PC-3 (cell line): Measurements from ENCODE around the gene KDM2B. TPM values are rescaled to one million over a fixed set of nuclear protein-coding genes. Genes with fewer than 3 reads are reported as not detected.

Experiments
- ATAC-seq: fragments of 200-7000 bp; cut with Tn5 transposase; 2 replicates; pipeline ENCODE4 v1.9.1; 2020; ENCODE audit warnings: mild to moderate bottlenecking, moderate library complexity
- BruUV-seq: library from RNA; stranded (reverse); fragments of 400-500 nt; replicated peaks from 2 replicates; lab custom pipeline; 2021; lab: Mats Ljungman, UMichigan
- CTCF ChIA-PET: fragments of 300-600 bp; sonication (Branson Sonifier 250); formaldehyde crosslinking; loops from one replicate; lab custom pipeline; 2022; ENCODE audit warnings: antibody characterized with exemption; lab: Charles Lee
- POLR2A ChIA-PET: fragments of 300-600 bp; sonication (Branson Sonifier 250); formaldehyde crosslinking; loops from one replicate; lab custom pipeline; 2022; ENCODE audit warnings: antibody characterized with exemption; ENCODE audit not compliant: unreplicated experiment; lab: Charles Lee
- DNase-seq: peaks from one replicate; pipeline ENCODE4 v3.0.0-alpha.2; 2015
- H2AFZ ChIP-seq: fragments of 300-600 bp; sonication (generic); 2 replicates; pipeline ENCODE4 v1.6.0; 2016; ENCODE audit warnings: antibody characterized with exemption, low read length
- H3F3A ChIP-seq: fragments of 300-600 bp; sonication (generic); one replicate; pipeline ENCODE4 v1.6.0; 2017; ENCODE audit warnings: antibody characterized with exemption, low read length, control low read depth, mild to moderate bottlenecking; ENCODE audit not compliant: unreplicated experiment
- H3K27ac ChIP-seq: fragments of 300-600 bp; sonication (generic); 2 replicates; pipeline ENCODE4 v1.5.1; 2016; ENCODE audit warnings: mild to moderate bottlenecking, low read length
- H3K27me3 ChIP-seq: fragments of 300-600 bp; sonication (generic); 2 replicates; pipeline ENCODE4 v1.6.1; 2016; ENCODE audit warnings: low read length, mixed read lengths
- H3K36me3 ChIP-seq: fragments of 300-600 bp; sonication (generic); 2 replicates; pipeline ENCODE4 v1.6.1; 2016; ENCODE audit warnings: low read depth, mixed run types, low read length, mixed read lengths
- H3K4me1 ChIP-seq: fragments of 300-600 bp; sonication (generic); 2 replicates; pipeline ENCODE4 v1.5.1; 2016; ENCODE audit warnings: low read length; ENCODE audit not compliant: insufficient read depth
- H3K4me2 ChIP-seq: fragments of 300-600 bp; sonication (generic); 2 replicates; pipeline ENCODE4 v1.6.0; 2016; ENCODE audit warnings: low read length
- H3K4me3 ChIP-seq: fragments of 300-600 bp; sonication (generic); 2 replicates; pipeline ENCODE4 v1.5.1; 2016; ENCODE audit warnings: mild to moderate bottlenecking, low read length, mixed read lengths
- H3K79me2 ChIP-seq: fragments of 300-600 bp; sonication (generic); 2 replicates; pipeline ENCODE4 v1.6.1; 2017; ENCODE audit warnings: low read length, mixed read lengths
- H3K9ac ChIP-seq: fragments of 300-600 bp; sonication (generic); 2 replicates; pipeline ENCODE4 v1.6.0; 2016; ENCODE audit warnings: mild to moderate bottlenecking, low read length
- H3K9me2 ChIP-seq: fragments of 300-600 bp; sonication (generic); replicated peaks from 2 replicates; pipeline ENCODE4 v1.6.1; 2016; ENCODE audit warnings: mixed run types, low read length, mixed read lengths
- H3K9me3 ChIP-seq: fragments of 300-600 bp; sonication (generic); 2 replicates; pipeline ENCODE4 v1.6.1; 2016; ENCODE audit warnings: low read length, mixed read lengths
- H4K20me1 ChIP-seq: fragments of 300-600 bp; sonication (generic); 2 replicates; pipeline ENCODE4 v1.6.1; 2016; ENCODE audit warnings: low read length, mixed read lengths
- CTCF ChIP-seq: fragments of 300-600 bp; sonication (generic); conservative IDR thresholded peaks from 2 replicates; pipeline ENCODE4 v1.5.1; 2017; ENCODE audit warnings: antibody characterized with exemption, low read depth, mild to moderate bottlenecking, low read length
- EZH2 ChIP-seq: fragments of 300-600 bp; sonication (generic); IDR thresholded peaks from one replicate; pipeline ENCODE4 v1.6.1; 2017; ENCODE audit warnings: antibody characterized with exemption, mild to moderate bottlenecking, low read length; ENCODE audit not compliant: unreplicated experiment
- EZH2phosphoT487 ChIP-seq: fragments of 300-600 bp; sonication (generic); IDR thresholded peaks from 2 replicates; pipeline ENCODE4 v1.6.1; 2018; ENCODE audit warnings: mild to moderate bottlenecking, antibody characterized with exemption, low read length, borderline replicate concordance
- intact Hi-C: fragments of 100-400 bp; cut with micrococcal nuclease; formaldehyde crosslinking; loops from 2 replicates; pipeline ENCODE4 v1.9.0; 2023
- total RNA-seq: library from RNA; depleted of rRNA; stranded (reverse); fragments of >200 nt; gene quantifications from 2 replicates; pipeline ENCODE4 v1.2.3, GENCODE V29; 2014

The KDM2B gene
- total RNA-seq, 1 experiment from 2014 or later = 52.5 TPM

GRCh38 chr12:121579190-121579791 is 1.5 kb downstream of the KDM2B start:
- Histone ChIP-seq H3K9me2 (no peaks in the 10 kb centered on the region), H3K79me2 (peaks cover 39% of the 10 kb centered on the region), H3K9ac (peak overlapping the region; percentile 83), H3F3A (peaks cover 9% of the 10 kb centered on the region), H3K9me3 (no peaks in the 10 kb centered on the region), H3K4me2 (peak overlapping the region; percentile 99), H3K27ac (peak overlapping the region; percentile 38), H3K27me3 (no peaks in the 10 kb centered on the region), H3K4me3 (peak overlapping the region; percentile 82), H3K4me1 (peaks cover 50% of the 10 kb centered on the region), H4K20me1 (no peaks in the 10 kb centered on the region), H3K36me3 (peaks cover 11% of the 10 kb centered on the region; the same call in 1 of the 2 replicates), H2AFZ (peak overlapping the region; percentile 92)
- POLR2A ChIA-PET = interaction anchor here (0.8 kb wide), 1 partner anchor 27 kb away, joined by 3 read pairs; no protein-coding TSS in a partner anchor
- TF ChIP-seq EZH2phosphoT487 = no peak
- TF ChIP-seq CTCF = no peak
- no peak for TF ChIP-seq EZH2
- ATAC-seq = no peak
- DNase-seq = peak; percentile 18
- no TSS peak for BruUV-seq
- CTCF ChIA-PET = interaction anchor here (0.6 to 0.7 kb wide), 3 partner anchors 27 to 40 kb away, joined by 4 to 6 read pairs (median 5); no protein-coding TSS in a partner anchor
- intact Hi-C loops = no loop called here

- peak overlapping the region; percentile 84 for H3K27ac ChIP-seq
- peak overlapping the region; percentile 83 for H3K9ac ChIP-seq
- peaks cover 9% of the 10 kb centered on the region for H3F3A ChIP-seq
- H3K4me3 ChIP-seq = peak overlapping the region; percentile 82
- DNase-seq = no peak
- intact Hi-C loops = no loop called here
- H3K79me2 ChIP-seq = peaks cover 39% of the 10 kb centered on the region
- no peaks in the 10 kb centered on the region for H3K9me2 ChIP-seq
- BruUV-seq = no TSS peak
- ChIA-PET CTCF (interaction anchor here (2.0 kb wide), 1 partner anchor 26 kb away, joined by 24 read pairs; no protein-coding TSS in a partner anchor), POLR2A (interaction anchor here (0.8 kb wide), 1 partner anchor 26 kb away, joined by 3 read pairs; no protein-coding TSS in a partner anchor)
- H3K4me1 ChIP-seq = peaks cover 50% of the 10 kb centered on the region
- H3K27me3 ChIP-seq = no peaks in the 10 kb centered on the region
- H3K9me3 ChIP-seq = no peaks in the 10 kb centered on the region
- no peaks in the 10 kb centered on the region for H4K20me1 ChIP-seq
- H2AFZ ChIP-seq = peak overlapping the region; percentile 92; the same call in 1 of the 2 replicates
- ATAC-seq = no peak
- peak overlapping the region; percentile 99 for H3K4me2 ChIP-seq
- peaks cover 11% of the 10 kb centered on the region; the same call in 1 of the 2 replicates for H3K36me3 ChIP-seq
- TF ChIP-seq EZH2 = no peak
- TF ChIP-seq EZH2phosphoT487 = no peak
- no peak for TF ChIP-seq CTCF
Measured at GRCh38 chr12:121578230-121579189, 2.3 kb downstream of the KDM2B start.
